Subcutaneous adipose tissue (tissue), 4 donors: ENCODE data around the gene TMCC1. TPM values are rescaled to one million over a fixed set of nuclear protein-coding genes. Genes with fewer than 3 reads are reported as not detected.

ENCODE experiments used
- CTCF ChIP-seq: fragments of 450-650 bp; IDR thresholded peaks from one replicate; pipeline ENCODE4 v1.5.1; 2016; ENCODE audit warnings: low read depth, mild to moderate bottlenecking, control low read depth, antibody characterized with exemption, moderate library complexity
- total RNA-seq, 4 donors: library from RNA; depleted of rRNA; stranded (reverse); fragments of >200 nt; gene quantifications; one replicate each; pipeline ENCODE4 v1.1.0, GENCODE V29; 2016

TMCC1 gene
- total RNA-seq, 4 donors from 2014 or later: 24.0 to 31.5 (median 28.4) TPM

GRCh38 chr3:129718201-129718600 lies 175.3 kb downstream of the TMCC1 start:
- TF ChIP-seq CTCF: no peak

- TF ChIP-seq CTCF: no peak
These were observed 177.7 kb downstream of the TMCC1 start for GRCh38 chr3:129715854-129716253.

GRCh38 chr3:129708328-129708861 lies 185.1 kb downstream of the TMCC1 start:
- no peak for TF ChIP-seq CTCF

- TF ChIP-seq CTCF: no peak
These were observed 188.2 kb downstream of the TMCC1 start for GRCh38 chr3:129705274-129705673.

- TF ChIP-seq CTCF: no peak
These were observed 189.6 kb downstream of the TMCC1 start for GRCh38 chr3:129703913-129704312.

GRCh38 chr3:129702934-129703712 lies 190.4 kb downstream of the TMCC1 start:
- no peak for TF ChIP-seq CTCF

GRCh38 chr3:129701161-129701560 lies 192.3 kb downstream of the TMCC1 start:
- TF ChIP-seq CTCF: no peak
